HepG2 (cell line): ENCODE results near the gene RBM6. TPM values are rescaled to one million over a fixed set of nuclear protein-coding genes. Genes with fewer than 3 reads are reported as not detected.

Experiments used
- AGO1 ChIP-seq: fragments of 200-400 bp; formaldehyde crosslinking; IDR thresholded peaks from 2 replicates; pipeline ENCODE4 v1.6.1; 2017; ENCODE audit warnings: mild to moderate bottlenecking, low read depth, low read length, moderate library complexity; ENCODE audit not compliant: poor library complexity, severe bottlenecking
- AHR ChIP-seq: IDR thresholded peaks from 2 replicates; pipeline ENCODE4 v1.6.1; 2018; ENCODE audit warnings: missing genetic modification reagents, missing compliant biosample characterization
- CAMTA2 ChIP-seq: sonication (generic); formaldehyde crosslinking; IDR thresholded peaks from 2 replicates; pipeline ENCODE4 v1.4.0; 2020; ENCODE audit warnings: mild to moderate bottlenecking, missing genetic modification reagents, borderline replicate concordance
- CREB1 ChIP-seq, 2 experiments: fragments of 450-650 bp in 1 of 2; IDR thresholded peaks; 2 replicates each; pipeline ENCODE4 v1.6.1; 2016 to 2017; ENCODE audit warnings: control low read depth in 1 of 2, mild to moderate bottlenecking in 1 of 2, missing compliant biosample characterization in 1 of 2, missing genetic modification characterization in 1 of 2
- FIP1L1 ChIP-seq: fragments of 200-400 bp; formaldehyde crosslinking; IDR thresholded peaks from 2 replicates; pipeline ENCODE4 v1.6.1; 2018; ENCODE audit warnings: low read depth, mild to moderate bottlenecking, low read length, moderate library complexity, borderline replicate concordance; ENCODE audit not compliant: insufficient read depth
- GATAD1 ChIP-seq: IDR thresholded peaks from 2 replicates; pipeline ENCODE4 v1.6.1; 2016; ENCODE audit warnings: missing genetic modification reagents, missing compliant biosample characterization
- SMAD3 ChIP-seq: sonication (generic); formaldehyde crosslinking; IDR thresholded peaks from 2 replicates; pipeline ENCODE4 v1.4.0; 2020; ENCODE audit warnings: missing genetic modification reagents
- TBX3 ChIP-seq: fragments of 450-650 bp; IDR thresholded peaks from 2 replicates; pipeline ENCODE4 v1.6.1; 2017; ENCODE audit warnings: antibody characterized with exemption, mild to moderate bottlenecking, inconsistent platforms, borderline replicate concordance
- TCF7 ChIP-seq: sonication (generic); IDR thresholded peaks from 2 replicates; pipeline ENCODE4 v1.6.1; 2016; ENCODE audit warnings: antibody characterized with exemption, low read depth
- ZNF232 ChIP-seq: sonication (generic); formaldehyde crosslinking; IDR thresholded peaks from 2 replicates; pipeline ENCODE4 v1.4.0; 2020; ENCODE audit warnings: missing genetic modification reagents, borderline replicate concordance
- ZNF558 ChIP-seq: sonication (generic); formaldehyde crosslinking; IDR thresholded peaks from 2 replicates; pipeline ENCODE4 v1.9.0; 2022; ENCODE audit warnings: mild to moderate bottlenecking, missing genetic modification reagents, borderline replicate concordance
- ZNF567 ChIP-seq: sonication (generic); formaldehyde crosslinking; IDR thresholded peaks from 2 replicates; pipeline ENCODE4 v1.8.1; 2023; ENCODE audit warnings: mild to moderate bottlenecking, missing genetic modification reagents, borderline replicate concordance
- ZNF709 ChIP-seq: sonication (generic); formaldehyde crosslinking; IDR thresholded peaks from 2 replicates; pipeline ENCODE4 v1.5.0; 2020; ENCODE audit warnings: mild to moderate bottlenecking, missing genetic modification reagents
- ZNF766 ChIP-seq: sonication (generic); formaldehyde crosslinking; IDR thresholded peaks from 2 replicates; pipeline ENCODE4 v1.5.0; 2020; ENCODE audit warnings: missing genetic modification reagents, borderline replicate concordance
- polyA plus RNA-seq, 8 experiments: library from polyadenylated mRNA; depleted of rRNA in 3 of 8; stranded (reverse) in 7 of 8; unstranded in 1 of 8; fragments of >200 nt; fragmentation: Illumina TruSeq in 4 of 8; extraction: Trizol in 4 of 8; gene quantifications; 2 replicates each; pipeline versions ENCODE4 v1.2.1 to v1.2.3, GENCODE V29; 2011 to 2016; ENCODE audit warnings: low read depth in 4 of 8, missing spikeins in 1 of 8, mixed read lengths in 1 of 8; ENCODE audit not compliant: insufficient read depth in 1 of 8
- total RNA-seq, 5 experiments: library from RNA; depleted of rRNA; stranded (reverse); fragments of >200 nt; fragmentation: Illumina TruSeq; extraction: Trizol; gene quantifications; 2 replicates each; pipeline ENCODE4 v1.2.3, GENCODE V29; 2016; ENCODE audit warnings: low read depth in 1 of 5
- TF ChIP-seq, protein P1 (sequence below): sonication (generic); formaldehyde crosslinking; IDR thresholded peaks from 2 replicates; pipeline ENCODE4 v1.4.0; 2020; ENCODE audit warnings: missing genetic modification reagents, borderline replicate concordance
- TF ChIP-seq, protein P2 (sequence below): IDR thresholded peaks from 2 replicates; pipeline ENCODE4 v1.6.1; 2016; ENCODE audit warnings: low read depth, missing genetic modification reagents, missing compliant biosample characterization
- TF ChIP-seq, protein P3 (sequence below): sonication (generic); formaldehyde crosslinking; IDR thresholded peaks from 2 replicates; pipeline ENCODE4 v1.8.0; 2022; ENCODE audit warnings: mild to moderate bottlenecking, missing genetic modification reagents; ENCODE audit not compliant: insufficient replicate concordance

RBM6 gene
- total and polyA plus RNA-seq, 2 of the 13 experiments (the other 11 are each of a cell fraction or from before 2014, with no cell fraction given): 72.7 to 86.1 TPM

DNA sequence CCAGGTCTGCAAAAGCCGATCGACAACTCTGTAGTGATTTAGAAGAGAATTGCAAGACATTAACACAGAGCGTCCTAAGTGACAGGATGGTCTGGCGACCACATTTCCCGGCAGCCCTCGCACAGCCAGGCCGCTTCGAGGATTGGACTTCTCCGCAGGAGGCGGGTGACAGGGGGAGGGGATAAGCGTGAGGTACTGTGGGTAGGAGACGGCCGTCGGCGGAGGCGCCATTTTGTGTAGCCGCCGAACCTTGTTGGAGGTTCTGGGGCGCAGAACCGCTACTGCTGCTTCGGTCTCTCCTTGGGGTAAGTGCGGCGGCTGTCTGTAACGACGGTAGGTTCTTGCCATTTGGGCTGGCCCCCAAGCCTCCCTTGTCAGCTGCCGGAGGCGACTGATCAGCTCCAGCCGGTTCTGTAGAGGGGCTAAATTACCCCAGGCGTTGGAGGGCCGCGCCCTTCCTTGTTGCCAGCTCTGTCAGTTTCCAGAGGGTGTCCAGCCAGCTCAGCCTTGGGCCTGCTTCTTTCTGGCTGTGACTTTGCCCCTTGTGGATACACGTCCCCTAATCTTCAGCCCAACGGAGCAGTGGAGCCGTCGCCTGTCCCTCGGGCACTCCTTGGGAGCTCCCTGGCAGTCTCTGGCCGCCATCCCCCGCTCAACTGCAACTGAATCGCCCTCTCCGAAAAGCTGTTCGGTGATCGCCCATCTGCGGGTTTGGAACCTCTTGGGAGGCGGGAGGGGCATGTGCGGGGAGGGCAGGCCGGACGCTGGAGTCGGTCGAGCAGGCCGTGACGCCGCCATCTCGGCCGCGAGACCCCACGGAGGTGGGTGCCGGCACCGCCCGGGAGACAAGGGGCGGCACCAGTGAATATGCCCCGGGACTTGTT lies 149.0 kb downstream of the RBM6 start, which contains the start of gene RBM5 (continued):
- TF ChIP-seq, protein P1, sequence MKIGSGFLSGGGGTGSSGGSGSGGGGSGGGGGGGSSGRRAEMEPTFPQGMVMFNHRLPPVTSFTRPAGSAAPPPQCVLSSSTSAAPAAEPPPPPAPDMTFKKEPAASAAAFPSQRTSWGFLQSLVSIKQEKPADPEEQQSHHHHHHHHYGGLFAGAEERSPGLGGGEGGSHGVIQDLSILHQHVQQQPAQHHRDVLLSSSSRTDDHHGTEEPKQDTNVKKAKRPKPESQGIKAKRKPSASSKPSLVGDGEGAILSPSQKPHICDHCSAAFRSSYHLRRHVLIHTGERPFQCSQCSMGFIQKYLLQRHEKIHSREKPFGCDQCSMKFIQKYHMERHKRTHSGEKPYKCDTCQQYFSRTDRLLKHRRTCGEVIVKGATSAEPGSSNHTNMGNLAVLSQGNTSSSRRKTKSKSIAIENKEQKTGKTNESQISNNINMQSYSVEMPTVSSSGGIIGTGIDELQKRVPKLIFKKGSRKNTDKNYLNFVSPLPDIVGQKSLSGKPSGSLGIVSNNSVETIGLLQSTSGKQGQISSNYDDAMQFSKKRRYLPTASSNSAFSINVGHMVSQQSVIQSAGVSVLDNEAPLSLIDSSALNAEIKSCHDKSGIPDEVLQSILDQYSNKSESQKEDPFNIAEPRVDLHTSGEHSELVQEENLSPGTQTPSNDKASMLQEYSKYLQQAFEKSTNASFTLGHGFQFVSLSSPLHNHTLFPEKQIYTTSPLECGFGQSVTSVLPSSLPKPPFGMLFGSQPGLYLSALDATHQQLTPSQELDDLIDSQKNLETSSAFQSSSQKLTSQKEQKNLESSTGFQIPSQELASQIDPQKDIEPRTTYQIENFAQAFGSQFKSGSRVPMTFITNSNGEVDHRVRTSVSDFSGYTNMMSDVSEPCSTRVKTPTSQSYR (CRISPR knock-in tag): peak; percentile 69; the same call in 1 of the 2 replicates
- TF ChIP-seq, protein P2, sequence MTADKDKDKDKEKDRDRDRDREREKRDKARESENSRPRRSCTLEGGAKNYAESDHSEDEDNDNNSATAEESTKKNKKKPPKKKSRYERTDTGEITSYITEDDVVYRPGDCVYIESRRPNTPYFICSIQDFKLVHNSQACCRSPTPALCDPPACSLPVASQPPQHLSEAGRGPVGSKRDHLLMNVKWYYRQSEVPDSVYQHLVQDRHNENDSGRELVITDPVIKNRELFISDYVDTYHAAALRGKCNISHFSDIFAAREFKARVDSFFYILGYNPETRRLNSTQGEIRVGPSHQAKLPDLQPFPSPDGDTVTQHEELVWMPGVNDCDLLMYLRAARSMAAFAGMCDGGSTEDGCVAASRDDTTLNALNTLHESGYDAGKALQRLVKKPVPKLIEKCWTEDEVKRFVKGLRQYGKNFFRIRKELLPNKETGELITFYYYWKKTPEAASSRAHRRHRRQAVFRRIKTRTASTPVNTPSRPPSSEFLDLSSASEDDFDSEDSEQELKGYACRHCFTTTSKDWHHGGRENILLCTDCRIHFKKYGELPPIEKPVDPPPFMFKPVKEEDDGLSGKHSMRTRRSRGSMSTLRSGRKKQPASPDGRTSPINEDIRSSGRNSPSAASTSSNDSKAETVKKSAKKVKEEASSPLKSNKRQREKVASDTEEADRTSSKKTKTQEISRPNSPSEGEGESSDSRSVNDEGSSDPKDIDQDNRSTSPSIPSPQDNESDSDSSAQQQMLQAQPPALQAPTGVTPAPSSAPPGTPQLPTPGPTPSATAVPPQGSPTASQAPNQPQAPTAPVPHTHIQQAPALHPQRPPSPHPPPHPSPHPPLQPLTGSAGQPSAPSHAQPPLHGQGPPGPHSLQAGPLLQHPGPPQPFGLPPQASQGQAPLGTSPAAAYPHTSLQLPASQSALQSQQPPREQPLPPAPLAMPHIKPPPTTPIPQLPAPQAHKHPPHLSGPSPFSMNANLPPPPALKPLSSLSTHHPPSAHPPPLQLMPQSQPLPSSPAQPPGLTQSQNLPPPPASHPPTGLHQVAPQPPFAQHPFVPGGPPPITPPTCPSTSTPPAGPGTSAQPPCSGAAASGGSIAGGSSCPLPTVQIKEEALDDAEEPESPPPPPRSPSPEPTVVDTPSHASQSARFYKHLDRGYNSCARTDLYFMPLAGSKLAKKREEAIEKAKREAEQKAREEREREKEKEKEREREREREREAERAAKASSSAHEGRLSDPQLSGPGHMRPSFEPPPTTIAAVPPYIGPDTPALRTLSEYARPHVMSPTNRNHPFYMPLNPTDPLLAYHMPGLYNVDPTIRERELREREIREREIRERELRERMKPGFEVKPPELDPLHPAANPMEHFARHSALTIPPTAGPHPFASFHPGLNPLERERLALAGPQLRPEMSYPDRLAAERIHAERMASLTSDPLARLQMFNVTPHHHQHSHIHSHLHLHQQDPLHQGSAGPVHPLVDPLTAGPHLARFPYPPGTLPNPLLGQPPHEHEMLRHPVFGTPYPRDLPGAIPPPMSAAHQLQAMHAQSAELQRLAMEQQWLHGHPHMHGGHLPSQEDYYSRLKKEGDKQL (CRISPR knock-in tag): no peak
- no peak for TF ChIP-seq AGO1
- 0 out of 2 replicates have a peak, but pooled peaks have one; percentile 9 for TF ChIP-seq TBX3
- no peak for TF ChIP-seq TCF7
- peak; percentile 28; the same call in 1 of the 2 replicates for TF ChIP-seq CREB1 (IDR thresholded peaks at IDR 0.05)
- TF ChIP-seq CREB1 (CRISPR knock-in tag; IDR thresholded peaks at IDR 0.05): peak; percentile 72; the same call in 1 of the 2 replicates
- peak; percentile 86; the same call in 1 of the 2 replicates for TF ChIP-seq ZNF567
- TF ChIP-seq GATAD1: peak; percentile 83
- TF ChIP-seq, protein P3, sequence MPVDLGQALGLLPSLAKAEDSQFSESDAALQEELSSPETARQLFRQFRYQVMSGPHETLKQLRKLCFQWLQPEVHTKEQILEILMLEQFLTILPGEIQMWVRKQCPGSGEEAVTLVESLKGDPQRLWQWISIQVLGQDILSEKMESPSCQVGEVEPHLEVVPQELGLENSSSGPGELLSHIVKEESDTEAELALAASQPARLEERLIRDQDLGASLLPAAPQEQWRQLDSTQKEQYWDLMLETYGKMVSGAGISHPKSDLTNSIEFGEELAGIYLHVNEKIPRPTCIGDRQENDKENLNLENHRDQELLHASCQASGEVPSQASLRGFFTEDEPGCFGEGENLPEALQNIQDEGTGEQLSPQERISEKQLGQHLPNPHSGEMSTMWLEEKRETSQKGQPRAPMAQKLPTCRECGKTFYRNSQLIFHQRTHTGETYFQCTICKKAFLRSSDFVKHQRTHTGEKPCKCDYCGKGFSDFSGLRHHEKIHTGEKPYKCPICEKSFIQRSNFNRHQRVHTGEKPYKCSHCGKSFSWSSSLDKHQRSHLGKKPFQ (CRISPR knock-in tag): peak; percentile 41
- 0 out of 2 replicates have a peak, but pooled peaks have one; percentile 33 for TF ChIP-seq CAMTA2 (CRISPR knock-in tag)
- no peak for TF ChIP-seq ZNF766 (CRISPR knock-in tag)
- peak; percentile 34 for TF ChIP-seq AHR (CRISPR knock-in tag)
- peak; percentile 43; the same call in 1 of the 2 replicates for TF ChIP-seq SMAD3 (CRISPR knock-in tag)
- TF ChIP-seq FIP1L1: no peak
- 0 out of 2 replicates have a peak, but pooled peaks have one; percentile 35 for TF ChIP-seq ZNF232 (CRISPR knock-in tag)
- peak; percentile 71; the same call in 1 of the 2 replicates for TF ChIP-seq ZNF558 (CRISPR knock-in tag)
- no peak for TF ChIP-seq ZNF709 (CRISPR knock-in tag)
